ENCODE results near the gene SIK3.

SIK3 gene

DNA sequence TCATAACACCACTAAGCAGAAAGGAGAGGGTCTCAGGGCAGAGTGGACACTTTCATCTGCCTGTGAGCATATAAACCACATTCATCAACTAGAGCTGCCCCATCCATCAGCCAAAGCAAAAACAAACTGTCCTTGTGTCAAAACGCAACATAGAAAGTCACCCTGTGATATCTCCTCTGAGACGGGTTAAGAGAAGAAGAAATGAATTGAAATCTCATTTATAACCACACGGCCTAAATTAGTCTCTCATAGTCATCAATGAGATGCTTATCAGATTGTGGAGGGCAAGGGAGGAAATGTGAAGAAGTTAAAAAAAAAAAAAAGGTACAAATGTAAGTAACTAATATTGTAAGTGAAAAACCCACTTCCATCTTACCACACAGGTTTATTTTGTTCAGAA, 75.7 kb downstream of the SIK3 start:
- TF ChIP-seq, protein P1, sequence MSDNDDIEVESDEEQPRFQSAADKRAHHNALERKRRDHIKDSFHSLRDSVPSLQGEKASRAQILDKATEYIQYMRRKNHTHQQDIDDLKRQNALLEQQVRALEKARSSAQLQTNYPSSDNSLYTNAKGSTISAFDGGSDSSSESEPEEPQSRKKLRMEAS (IDR thresholded peaks at IDR 0.05; ENCODE audit: low read depth, low read length): no peak
- no peak for TF ChIP-seq MYC (IDR thresholded peaks at IDR 0.05; ENCODE audit: low read depth, low read length)
- no peak for TF ChIP-seq POLR2A (IDR thresholded peaks at IDR 0.05; ENCODE audit: extremely low read depth, insufficient read length)
- TF ChIP-seq, protein P2, sequence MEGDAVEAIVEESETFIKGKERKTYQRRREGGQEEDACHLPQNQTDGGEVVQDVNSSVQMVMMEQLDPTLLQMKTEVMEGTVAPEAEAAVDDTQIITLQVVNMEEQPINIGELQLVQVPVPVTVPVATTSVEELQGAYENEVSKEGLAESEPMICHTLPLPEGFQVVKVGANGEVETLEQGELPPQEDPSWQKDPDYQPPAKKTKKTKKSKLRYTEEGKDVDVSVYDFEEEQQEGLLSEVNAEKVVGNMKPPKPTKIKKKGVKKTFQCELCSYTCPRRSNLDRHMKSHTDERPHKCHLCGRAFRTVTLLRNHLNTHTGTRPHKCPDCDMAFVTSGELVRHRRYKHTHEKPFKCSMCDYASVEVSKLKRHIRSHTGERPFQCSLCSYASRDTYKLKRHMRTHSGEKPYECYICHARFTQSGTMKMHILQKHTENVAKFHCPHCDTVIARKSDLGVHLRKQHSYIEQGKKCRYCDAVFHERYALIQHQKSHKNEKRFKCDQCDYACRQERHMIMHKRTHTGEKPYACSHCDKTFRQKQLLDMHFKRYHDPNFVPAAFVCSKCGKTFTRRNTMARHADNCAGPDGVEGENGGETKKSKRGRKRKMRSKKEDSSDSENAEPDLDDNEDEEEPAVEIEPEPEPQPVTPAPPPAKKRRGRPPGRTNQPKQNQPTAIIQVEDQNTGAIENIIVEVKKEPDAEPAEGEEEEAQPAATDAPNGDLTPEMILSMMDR (IDR thresholded peaks at IDR 0.05; ENCODE audit: low read depth, low read length): no peak
- no peak overlapping the region for H3K4me3 ChIP-seq (ENCODE audit: low read depth, low read length)
- no peak for DNase-seq (ENCODE audit: low read depth)

DNA sequence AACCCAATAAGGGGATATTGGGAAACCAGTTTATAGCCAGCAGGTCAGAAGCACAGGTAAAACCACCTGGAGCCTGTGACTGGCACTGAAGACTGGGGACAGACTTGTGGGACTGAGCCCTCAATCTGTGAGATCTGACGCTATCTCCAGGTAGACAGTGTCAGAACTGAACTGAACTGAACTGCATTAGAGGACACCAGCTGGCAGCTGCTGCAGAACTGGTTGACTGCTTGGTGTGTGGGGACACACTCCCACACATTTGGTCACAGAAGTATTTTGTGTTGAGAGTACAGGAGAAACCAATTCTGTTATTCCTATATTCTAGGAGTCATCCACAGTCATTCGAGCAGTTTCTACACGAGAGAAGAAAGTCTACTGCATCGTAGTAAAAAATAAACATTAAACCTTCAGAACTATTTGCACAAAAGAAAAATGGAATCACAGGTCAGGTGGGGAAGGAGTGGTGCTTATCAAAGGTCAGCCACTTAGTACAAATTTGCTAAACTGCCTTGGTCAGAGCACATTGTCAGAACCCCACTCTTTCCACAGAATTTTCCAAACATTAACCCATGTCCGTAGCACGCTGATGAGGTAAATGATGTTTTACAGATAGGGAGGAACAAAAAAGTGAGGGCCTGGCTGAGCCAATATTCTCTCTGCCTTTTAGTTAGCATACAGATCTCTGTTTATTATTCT, 77.2 kb downstream of the SIK3 start:
- TF ChIP-seq, protein P1 (IDR thresholded peaks at IDR 0.05; ENCODE audit: low read depth, low read length): no peak
- TF ChIP-seq, protein P2 (IDR thresholded peaks at IDR 0.05; ENCODE audit: low read depth, low read length): no peak
- TF ChIP-seq POLR2A (IDR thresholded peaks at IDR 0.05; ENCODE audit: extremely low read depth, insufficient read length) (no peak), MYC (IDR thresholded peaks at IDR 0.05; ENCODE audit: low read depth, low read length) (no peak)
- peak; percentile 66 for DNase-seq (ENCODE audit: low read depth)
- H3K4me3 ChIP-seq (ENCODE audit: low read depth, low read length): no peak overlapping the region

DNA sequence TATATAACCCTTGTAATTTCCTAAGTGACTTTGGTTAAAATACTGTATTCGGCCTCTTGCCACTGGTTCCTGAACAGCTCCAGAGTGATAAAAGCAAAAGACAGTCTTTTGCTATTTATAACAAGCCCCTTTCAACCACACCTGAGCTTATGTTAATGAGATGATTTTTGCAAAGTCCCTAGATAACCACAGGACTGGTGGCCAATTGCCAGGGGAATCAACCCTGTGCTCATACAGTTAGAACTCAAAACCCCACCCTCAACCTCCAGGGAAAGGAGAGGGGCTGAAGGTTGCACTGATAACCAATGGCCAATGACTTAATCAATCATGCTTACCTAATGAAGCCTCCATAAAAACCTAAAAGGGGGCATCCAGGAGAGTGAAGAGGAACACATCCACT, 77.9 kb downstream of the SIK3 start:
- no peak overlapping the region for H3K4me3 ChIP-seq (ENCODE audit: low read depth, low read length)
- no peak for TF ChIP-seq MYC (IDR thresholded peaks at IDR 0.05; ENCODE audit: low read depth, low read length)
- TF ChIP-seq, protein P1 (IDR thresholded peaks at IDR 0.05; ENCODE audit: low read depth, low read length): no peak
- TF ChIP-seq, protein P2 (IDR thresholded peaks at IDR 0.05; ENCODE audit: low read depth, low read length): no peak
- TF ChIP-seq POLR2A (IDR thresholded peaks at IDR 0.05; ENCODE audit: extremely low read depth, insufficient read length): no peak
- DNase-seq (ENCODE audit: low read depth): no peak

DNA sequence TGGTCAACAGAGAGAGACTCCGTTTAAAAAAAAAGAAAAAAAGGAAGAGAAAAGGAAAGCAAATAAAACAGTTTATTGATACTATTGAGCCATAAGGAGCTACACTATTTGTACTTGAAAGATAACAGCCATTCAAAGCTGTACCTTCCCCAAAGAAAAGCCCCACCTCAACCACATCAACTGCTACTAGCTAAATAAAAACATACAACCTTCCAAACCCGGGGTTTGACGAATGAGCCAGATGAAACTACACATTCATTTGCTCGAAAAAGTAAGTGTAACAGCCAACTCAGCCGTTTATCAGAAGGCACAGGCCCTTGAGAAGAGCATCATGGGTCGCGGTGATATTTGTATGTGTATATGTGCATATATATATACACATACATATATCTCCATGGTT, 78.4 kb downstream of the SIK3 start:
- no peak overlapping the region for H3K4me3 ChIP-seq (ENCODE audit: low read depth, low read length)
- TF ChIP-seq, protein P2 (IDR thresholded peaks at IDR 0.05; ENCODE audit: low read depth, low read length): no peak
- TF ChIP-seq MYC (IDR thresholded peaks at IDR 0.05; ENCODE audit: low read depth, low read length) (no peak), POLR2A (IDR thresholded peaks at IDR 0.05; ENCODE audit: extremely low read depth, insufficient read length) (no peak)
- TF ChIP-seq, protein P1 (IDR thresholded peaks at IDR 0.05; ENCODE audit: low read depth, low read length): no peak
- no peak for DNase-seq (ENCODE audit: low read depth)

DNA sequence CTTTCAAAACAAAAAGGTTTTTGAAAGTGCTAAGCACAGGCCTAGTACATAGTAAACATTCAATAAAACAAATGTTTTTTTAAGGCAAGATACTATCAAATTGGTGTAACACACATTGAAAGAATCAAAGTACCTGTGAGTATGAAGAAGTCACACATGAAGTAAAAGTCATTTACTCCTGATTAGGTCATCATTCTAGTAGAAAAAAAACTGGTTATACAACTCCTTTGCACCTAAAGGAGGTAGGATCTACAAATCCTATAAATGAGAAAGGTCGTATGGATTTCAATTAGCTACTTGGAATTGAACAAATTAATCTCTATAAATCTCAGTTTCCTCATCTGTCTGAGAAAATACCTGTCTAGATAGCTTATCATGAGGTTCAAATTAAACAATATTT, 80.8 kb downstream of the SIK3 start:
- DNase-seq (ENCODE audit: low read depth): no peak
- TF ChIP-seq, protein P1 (IDR thresholded peaks at IDR 0.05; ENCODE audit: low read depth, low read length): no peak
- TF ChIP-seq MYC (IDR thresholded peaks at IDR 0.05; ENCODE audit: low read depth, low read length): no peak
- TF ChIP-seq, protein P2 (IDR thresholded peaks at IDR 0.05; ENCODE audit: low read depth, low read length): no peak
- TF ChIP-seq POLR2A (IDR thresholded peaks at IDR 0.05; ENCODE audit: extremely low read depth, insufficient read length): no peak
- H3K4me3 ChIP-seq (ENCODE audit: low read depth, low read length): no peak overlapping the region
